ENCODE measurements around the gene TRIM15.

The TRIM15 gene

GRCh38 chr6:30147096-30147495 lies 16.2 kb upstream of the TRIM15 start:
- DNase-seq (ENCODE audit: low read depth), result no peak

- DNase-seq (ENCODE audit: low read depth), result no peak
These were observed 14.1 kb upstream of the TRIM15 start for GRCh38 chr6:30149234-30149633.

DNA sequence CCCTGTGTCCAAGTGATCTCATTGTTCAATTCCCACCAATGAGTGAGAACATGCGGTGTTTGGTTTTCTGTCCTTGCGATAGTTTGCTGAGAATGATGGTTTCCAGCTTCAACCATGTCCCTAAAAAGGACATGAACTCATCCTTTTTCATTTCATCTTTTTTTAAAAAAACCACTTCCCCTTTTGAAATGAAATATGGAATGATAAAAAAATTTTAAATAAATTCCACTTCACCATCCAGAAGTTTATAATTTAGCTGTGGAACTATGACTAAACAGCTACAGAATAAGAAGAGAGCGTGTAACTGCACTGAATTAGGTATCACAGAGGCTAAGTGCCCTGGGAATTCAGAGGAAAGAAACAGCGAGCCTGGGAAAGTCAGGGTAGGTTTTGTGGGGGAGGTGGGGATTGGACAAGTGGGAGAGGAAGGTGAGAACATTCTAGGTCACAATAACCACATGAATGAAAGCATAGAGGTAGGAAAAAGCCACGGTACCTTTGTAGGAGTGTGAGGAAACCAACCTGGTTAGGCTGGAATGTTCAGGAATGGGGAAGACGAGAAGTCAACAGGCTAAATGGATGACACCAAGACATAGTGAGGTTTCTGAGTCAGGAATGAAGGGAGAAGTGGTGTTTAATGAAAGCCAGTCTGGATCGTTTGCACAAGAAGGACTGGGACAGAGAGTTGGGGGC lies 13.3 kb upstream of the TRIM15 start:
- no peak for DNase-seq (ENCODE audit: low read depth)

GRCh38 chr6:30150671-30151395 lies 12.5 kb upstream of the TRIM15 start:
- no peak for DNase-seq (ENCODE audit: low read depth)

DNA sequence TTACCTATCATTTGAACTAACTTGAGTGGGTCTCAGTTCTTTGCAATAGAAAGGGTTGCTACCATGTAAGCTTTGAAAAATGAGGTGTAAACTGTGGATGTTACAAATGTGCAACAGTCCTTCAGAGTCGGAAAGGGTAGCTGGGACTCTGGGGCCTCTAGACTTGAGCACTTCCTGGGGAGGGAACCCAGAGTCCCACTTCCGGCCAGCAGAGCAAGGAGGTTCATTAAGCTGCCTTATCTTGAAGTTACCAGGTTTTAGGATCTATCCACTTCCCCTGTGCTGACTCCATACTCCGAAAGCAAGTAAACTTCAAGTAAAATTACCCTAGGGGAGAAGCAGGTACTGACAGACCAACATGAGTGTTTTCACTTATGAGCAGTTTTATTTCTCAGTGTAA lies 11.8 kb upstream of the TRIM15 start:
- DNase-seq (ENCODE audit: low read depth), result no peak

- DNase-seq (ENCODE audit: low read depth), result no peak
These were observed 11.2 kb upstream of the TRIM15 start for GRCh38 chr6:30152016-30152673.

DNA sequence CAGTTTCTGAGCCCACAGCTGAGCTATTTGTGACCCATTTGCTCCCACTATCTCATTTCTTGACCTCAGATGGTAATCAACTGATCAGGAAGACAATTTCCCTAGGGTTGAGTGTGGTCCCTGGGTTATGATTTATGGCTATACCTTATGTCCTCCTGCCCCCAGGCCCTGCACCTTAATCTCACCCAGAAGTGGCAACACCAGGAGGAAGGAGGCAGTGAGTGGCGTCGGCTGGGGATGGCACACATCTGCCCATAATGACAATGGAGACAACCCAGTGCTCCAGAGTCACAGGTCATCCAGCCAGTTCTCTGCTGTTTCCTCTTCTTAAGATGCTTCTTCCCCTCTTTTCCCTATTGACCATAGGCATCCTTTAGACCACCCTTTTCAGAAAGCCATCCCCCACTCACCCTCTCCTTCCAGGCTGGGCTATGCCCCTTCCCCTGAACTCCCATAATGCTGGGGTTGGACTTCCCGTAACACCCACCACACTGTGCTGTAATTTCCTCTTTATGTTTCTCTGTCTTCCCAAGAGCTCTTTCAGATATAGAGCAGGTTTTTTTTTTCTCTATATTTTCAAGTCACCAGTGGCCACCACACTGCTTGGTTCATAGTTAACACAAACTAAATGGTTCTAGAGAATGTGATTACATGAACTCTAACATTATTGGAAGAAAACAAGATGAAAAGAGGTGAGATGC lies 10.3 kb upstream of the TRIM15 start:
- no peak for DNase-seq (ENCODE audit: low read depth)

DNA sequence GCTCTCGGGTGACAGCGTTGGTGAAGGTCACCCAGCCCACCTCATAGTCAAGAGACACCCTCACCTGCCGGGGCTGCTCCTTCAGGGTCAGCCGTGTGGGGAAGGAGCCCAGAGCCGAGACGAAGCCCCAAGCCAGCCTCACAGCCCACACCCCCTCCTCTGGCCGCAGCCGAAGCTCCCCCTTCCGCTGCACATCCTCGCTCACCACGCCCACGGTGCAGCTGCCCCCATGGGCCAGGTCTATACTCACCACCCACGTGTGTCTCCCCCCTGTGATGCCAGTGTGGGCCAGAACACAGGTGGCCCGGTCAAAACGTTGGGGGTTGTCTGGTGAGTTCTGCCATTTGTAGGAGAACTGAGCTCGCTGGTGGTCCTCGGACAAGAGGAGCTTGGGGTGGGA lies 9.3 kb upstream of the TRIM15 start:
- no peak for DNase-seq (ENCODE audit: low read depth)

DNA sequence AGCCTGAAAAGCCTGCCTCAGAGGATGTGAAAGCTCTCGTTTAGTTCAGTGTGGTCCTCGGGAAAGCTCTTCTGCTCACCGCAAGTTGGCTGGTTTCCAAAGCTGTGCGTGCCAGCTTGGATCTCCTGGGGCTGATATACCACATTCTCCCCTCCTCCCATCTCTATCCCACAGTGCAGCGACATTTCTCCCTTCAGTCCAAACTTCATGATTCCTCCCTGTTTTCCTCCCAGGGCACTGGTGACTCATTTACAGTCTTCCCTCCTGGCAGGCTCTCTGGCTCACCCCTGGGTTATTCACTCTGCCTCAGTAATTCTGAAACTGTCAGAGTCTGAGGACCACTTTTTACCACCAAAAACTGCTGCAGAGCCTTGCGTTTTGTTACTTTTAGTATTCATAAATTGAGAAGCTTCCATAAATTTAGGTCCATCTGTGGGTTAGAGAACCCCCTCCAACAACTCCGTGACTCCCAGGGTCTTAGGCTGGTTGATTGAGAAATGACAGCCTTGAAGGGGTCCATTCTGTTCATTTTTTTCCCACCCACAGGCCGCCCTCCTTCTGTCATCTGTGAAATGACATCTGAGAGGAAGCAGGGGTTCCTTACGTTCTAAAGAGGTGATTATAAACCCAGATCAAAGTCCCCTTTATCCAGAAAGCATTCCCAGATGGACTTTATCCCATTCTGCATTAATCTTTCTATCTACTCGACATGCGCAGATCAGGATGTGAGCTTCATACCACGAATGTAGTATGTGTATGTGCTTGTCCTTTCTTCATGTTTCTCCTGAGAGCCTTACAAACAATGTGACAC lies 8.4 kb upstream of the TRIM15 start:
- no peak for DNase-seq (ENCODE audit: low read depth)

DNA sequence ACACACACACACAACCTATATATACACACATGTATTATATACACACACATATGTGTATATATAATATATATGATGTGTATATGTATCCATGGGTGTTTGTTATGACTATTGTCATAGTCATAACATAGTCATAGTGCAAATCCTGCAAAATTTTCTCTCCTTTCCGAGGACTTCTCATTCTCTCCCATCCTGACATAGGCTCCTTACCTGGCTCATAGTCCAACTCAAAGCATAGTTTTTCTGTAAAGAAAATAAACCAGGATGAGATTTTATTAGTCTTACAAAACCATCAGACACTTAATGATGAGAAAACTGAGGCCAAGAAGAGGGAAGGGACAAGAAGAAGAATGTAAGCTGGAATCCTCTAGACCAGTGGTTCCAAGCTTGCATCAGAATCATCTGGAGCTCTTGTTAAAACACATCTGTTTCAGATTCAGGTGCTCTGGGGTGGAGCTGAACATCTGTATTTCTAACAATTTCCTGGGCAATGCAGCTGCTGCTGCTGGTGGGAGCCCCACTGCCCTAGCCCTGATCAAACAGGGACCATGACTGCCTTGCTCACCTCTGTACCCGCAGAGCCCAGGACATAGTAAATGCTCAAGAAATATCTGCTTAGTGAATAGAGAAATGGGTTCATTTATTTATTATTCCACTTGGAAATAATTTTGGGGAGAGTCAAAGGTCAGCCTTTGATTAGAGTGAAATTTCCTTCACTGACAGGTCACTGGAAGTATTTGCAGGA lies 7.7 kb upstream of the TRIM15 start:
- DNase-seq (ENCODE audit: low read depth), result no peak

DNA sequence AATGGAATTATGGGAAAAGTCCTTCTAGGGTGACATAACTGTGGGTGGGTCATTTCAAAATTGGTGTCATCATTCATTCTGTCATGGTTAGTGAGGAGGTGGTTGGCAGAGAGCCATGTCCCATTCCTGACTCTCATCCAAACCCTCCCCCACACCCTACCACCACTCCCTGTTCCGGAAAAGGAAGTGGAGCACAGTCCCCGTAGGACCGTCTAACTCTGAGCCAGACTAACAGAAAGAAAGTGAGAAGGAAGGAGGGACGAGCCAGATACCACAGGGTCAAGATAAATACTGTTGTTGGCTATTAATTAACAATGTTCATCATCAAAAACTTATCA lies 7.1 kb upstream of the TRIM15 start:
- no peak for DNase-seq (ENCODE audit: low read depth)

DNA sequence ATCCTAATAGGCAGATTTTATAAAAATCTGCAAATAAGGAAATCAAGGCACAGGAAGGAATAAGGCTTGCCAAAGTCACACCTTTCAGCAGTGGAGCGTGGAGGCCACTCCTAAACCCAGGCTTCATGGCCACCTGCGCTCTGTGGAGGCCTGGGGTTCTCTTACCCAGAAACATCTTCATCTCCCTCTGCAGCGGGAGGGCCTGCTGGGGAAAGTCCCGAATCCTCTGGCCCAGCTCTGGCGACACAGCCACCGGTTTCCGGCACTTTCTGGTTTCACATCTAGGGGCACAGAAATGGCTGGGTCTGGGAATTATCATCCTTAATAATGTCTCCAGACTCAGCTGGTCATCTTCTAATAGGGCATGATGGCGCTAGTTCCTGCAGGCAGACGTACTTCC lies 6.6 kb upstream of the TRIM15 start:
- no peak for DNase-seq (ENCODE audit: low read depth)

DNA sequence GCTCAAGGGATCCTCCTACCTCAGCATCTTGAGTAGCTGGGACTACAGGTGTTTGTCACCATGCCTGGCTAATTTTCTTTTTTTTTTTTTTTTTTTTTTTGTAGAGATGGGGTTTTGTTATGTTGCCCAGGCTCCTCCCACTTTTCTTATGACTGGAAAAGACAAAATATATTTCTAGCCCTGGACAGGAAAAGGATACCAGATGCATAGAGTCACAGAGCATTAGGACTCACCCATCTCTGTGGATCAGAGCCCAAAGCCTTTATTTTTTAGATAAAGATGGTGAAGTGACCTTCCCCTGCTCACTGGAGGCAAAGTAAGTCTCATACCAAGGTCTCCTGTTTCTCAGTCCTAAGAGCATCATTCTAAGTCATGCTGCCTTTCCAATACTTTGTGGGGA lies 5.8 kb upstream of the TRIM15 start:
- no peak for DNase-seq (ENCODE audit: low read depth)

DNA sequence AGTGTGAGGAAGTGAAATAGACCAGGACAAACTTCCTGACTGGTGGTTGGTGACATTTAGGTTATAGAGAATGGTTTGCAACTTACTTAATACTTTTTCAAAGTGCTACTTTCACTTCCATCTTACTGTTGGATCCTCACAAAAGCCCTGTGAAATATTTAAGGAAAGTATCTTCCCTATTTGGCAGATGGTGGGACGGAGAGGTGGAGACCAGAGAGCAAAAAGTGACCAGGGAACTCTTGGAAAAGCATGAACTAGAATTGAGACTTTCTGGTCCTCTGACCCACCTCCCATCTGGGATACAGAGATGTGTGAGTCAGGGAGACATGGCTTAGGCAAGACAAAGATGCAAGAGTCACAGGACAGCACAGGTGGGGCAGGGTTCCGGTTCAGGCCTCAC lies 5.3 kb upstream of the TRIM15 start:
- DNase-seq (ENCODE audit: low read depth), result no peak

DNA sequence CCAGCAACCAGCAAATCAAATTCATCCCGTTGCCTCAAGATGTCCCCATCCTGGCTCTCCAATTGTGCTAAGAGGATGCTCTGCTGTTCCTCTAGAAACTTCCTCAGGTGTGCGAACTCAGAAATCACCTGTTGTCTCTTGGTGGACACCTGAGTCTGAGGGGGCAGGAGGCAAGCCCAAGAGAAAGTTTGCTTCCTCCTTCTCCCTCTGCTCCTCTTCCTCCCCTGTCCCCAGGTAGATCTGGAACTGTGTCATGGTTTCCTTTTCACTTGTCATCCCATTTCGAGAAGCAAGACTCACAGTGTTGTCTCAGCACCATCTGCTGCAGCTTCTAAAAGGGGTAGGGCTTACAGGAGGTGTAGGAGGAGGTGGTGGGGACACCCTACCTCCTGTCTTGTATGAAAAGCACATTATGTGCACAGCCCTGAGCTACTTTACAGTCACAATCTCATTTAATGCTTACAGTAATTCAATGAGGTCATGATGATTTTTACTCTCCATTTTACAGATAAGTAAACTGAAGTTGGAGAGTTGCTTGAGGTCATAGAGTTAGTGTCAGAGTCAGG lies 4.8 kb upstream of the TRIM15 start:
- no peak for DNase-seq (ENCODE audit: low read depth)

DNA sequence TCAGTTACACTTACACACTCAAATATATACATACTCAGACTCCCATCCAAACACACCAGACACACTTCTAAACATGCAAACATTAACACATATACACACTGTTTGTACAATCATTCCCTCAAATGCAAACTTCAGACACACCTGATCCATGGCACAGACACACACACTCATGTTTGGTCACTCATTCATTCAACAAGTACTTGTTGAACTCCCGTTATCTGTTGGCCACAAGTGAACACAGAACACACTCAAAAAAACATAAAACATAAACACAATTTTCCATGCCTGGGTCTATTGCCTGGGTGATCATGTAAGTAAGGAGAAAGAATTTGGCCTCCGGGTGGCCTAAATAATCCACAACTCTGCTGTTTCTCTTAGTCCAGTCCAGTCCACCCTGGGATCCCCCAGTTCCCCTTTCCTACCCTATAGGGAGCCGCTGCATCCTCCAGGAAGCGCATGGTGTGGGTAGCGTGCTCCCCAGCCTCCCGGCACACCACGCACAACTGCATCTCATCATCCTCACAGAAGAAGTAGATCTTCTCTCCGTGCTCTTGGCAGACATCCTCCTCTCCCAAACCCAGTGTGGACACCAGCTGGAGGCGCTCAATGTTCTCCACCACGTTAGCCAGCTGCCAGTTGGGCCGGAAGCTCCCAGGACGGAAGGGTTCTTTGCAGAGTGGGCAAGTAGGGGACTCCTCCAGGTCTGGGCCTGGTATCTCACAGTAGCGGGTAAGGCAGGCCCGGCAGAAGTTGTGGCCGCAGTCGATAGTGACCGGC lies 3.1 kb upstream of the TRIM15 start:
- no peak for DNase-seq (ENCODE audit: low read depth)

- DNase-seq (ENCODE audit: low read depth), result no peak
These were observed 2.4 kb upstream of the TRIM15 start, which contains the start of gene TRIM10 for GRCh38 chr6:30160785-30161531. TSS of gene TRIM10 (minus strand) at chr6:30161211. CDS start at chr6:30160858, 353 bp downstream.

GRCh38 chr6:30162265-30163089 lies 869 bp upstream of the TRIM15 start:
- DNase-seq (ENCODE audit: low read depth), result no peak

Measured in fibroblast of the conjunctiva (primary cell).